HG02678 (cell line): ENCODE data around the gene HNRNPUL1.

Experiments used
- ATAC-seq: cut with Tn5 transposase; IDR thresholded peaks from one replicate; pipeline ENCODE4 v1.9.1; 2021; ENCODE audit warnings: mild to moderate bottlenecking, moderate library complexity; ENCODE audit not compliant: unreplicated experiment

HNRNPUL1 gene

GRCh38 chr19:41307090-41307875 lies 43.1 kb downstream of the HNRNPUL1 start:
- ATAC-seq: no peak

- no peak for ATAC-seq
Observed at GRCh38 chr19:41307954-41308449, 43.8 kb downstream of the HNRNPUL1 start.

GRCh38 chr19:41308450-41309179 lies 44.4 kb downstream of the HNRNPUL1 start:
- peak; percentile 34 for ATAC-seq

GRCh38 chr19:41309180-41310032 lies 45.2 kb downstream of the HNRNPUL1 start:
- ATAC-seq: no peak

GRCh38 chr19:41310033-41310831 lies 46.1 kb downstream of the HNRNPUL1 start, which contains the start of gene CCDC97:
Gene CCDC97 (plus strand): TSS chr19:41310172. CDS start chr19:41310311, 139 bp downstream.
- ATAC-seq: peak; percentile 72

GRCh38 chr19:41311072-41311471 lies 46.9 kb downstream of the HNRNPUL1 start:
- no peak for ATAC-seq

- no peak for ATAC-seq
Observed at GRCh38 chr19:41311613-41312012, 47.4 kb downstream of the HNRNPUL1 start.

GRCh38 chr19:41316306-41316920 lies 52.2 kb downstream of the HNRNPUL1 start:
- ATAC-seq: no peak

- no peak for ATAC-seq
Observed at GRCh38 chr19:41318696-41319499, 54.7 kb downstream of the HNRNPUL1 start.

- ATAC-seq: no peak
Observed at GRCh38 chr19:41319500-41320184, 55.5 kb downstream of the HNRNPUL1 start.

GRCh38 chr19:41320185-41320518 lies 56.0 kb downstream of the HNRNPUL1 start:
- no peak for ATAC-seq

- no peak for ATAC-seq
Observed at GRCh38 chr19:41320568-41320967, 56.4 kb downstream of the HNRNPUL1 start.

GRCh38 chr19:41321204-41321599 lies 57.0 kb downstream of the HNRNPUL1 start:
- ATAC-seq: no peak

- ATAC-seq: no peak
Observed at GRCh38 chr19:41321600-41322270, 57.6 kb downstream of the HNRNPUL1 start.

GRCh38 chr19:41322451-41322850 lies 58.3 kb downstream of the HNRNPUL1 start:
- no peak for ATAC-seq

- ATAC-seq: no peak
Observed at GRCh38 chr19:41323023-41323422, 58.9 kb downstream of the HNRNPUL1 start.

GRCh38 chr19:41323430-41324125 lies 59.4 kb downstream of the HNRNPUL1 start:
- no peak for ATAC-seq
